HG03442 (cell line): Measurements from ENCODE around the gene ORM1.
"Not testable (repeated sequence)": the region's sequence is repeated elsewhere in the genome, so short reads cannot be mapped to it uniquely, and the experiment has no call there.

Experiments used
- ATAC-seq: cut with Tn5 transposase; IDR thresholded peaks from one replicate; pipeline ENCODE4 v1.9.1; 2021; ENCODE audit warnings: mild to moderate bottlenecking, moderate library complexity; ENCODE audit not compliant: unreplicated experiment

ORM1 gene

DNA sequence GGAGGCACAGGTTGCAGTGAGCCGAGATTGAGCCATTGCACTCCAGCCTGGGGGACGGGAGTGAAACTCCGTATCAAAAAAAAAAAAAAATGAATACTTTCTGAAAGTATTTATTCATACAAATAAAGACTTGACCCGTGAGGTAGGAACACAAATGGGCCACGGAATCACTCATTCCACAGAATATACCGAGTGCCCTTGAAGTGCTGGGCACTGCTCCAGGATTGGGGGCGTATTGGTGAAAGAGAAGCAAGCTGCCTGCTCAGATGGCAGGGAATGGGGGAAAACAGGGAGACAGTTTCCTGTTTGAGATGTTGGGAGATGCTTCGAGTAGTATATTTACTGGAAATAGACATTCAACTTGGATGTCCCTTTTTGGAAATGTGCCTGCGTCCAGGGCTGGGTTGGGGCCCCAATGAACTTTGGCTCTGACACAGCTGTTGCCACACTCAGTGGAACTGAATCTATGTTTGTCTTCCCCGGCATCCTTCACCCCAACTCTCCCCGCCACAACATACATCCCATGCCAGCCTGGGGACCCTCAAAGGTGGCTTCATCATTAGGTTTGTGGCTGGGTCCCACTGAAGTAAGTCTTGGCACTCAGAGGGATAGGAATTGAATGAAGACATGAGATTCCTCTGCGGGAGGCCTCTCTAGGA lies 609 bp upstream of the ORM1 start:
- ATAC-seq, result not testable (repeated sequence)

DNA sequence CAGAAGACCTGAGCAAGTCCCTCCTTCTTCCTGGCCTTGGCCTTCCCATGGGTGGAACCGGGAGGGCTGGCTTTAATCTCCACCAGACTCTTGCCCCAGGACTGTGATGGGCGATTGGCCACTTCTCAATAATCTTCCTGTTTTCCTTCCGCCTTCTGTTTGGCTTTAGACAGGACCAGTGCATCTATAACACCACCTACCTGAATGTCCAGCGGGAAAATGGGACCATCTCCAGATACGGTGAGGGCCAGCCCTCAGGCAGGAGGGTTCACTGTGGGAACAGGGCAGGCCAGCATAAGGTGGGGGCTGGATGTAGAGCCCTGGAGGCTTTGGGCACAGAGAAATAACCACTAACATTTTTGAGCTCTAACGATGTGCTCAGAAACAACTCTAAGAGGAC lies 951 bp downstream of the ORM1 start:
- ATAC-seq, result not testable (repeated sequence)

DNA sequence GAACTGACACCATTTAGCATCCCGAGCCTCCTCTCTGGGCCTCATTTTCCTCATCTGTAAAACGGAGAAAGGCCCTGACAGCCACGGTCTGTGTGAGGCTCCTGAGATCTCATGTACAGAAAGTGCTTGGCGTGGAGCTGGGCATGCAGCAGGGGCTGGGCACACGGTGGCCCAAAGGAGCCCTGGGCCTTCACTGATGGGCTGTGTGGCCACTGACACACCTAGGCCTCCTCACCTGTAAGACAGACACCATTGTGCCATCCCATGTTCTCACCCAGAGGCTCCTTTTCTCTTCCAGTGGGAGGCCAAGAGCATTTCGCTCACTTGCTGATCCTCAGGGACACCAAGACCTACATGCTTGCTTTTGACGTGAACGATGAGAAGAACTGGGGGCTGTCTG lies 1.6 kb downstream of the ORM1 start:
- no peak for ATAC-seq

DNA sequence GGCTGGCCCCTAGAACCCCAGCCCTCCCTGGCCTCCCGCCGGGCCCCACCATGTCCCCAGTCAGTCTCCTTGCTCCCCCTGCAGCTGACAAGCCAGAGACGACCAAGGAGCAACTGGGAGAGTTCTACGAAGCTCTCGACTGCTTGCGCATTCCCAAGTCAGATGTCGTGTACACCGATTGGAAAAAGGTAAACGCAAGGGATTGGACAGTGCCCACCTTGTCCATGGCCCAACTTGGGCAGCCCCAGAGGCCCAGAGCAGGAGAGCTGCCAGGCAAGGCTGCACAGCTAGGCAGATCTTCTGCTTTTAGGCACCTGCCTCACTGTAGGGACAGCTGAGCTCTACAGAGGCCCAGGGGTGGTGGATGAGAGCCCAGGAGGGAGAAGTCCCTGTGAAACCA lies 2.1 kb downstream of the ORM1 start:
- not testable (repeated sequence) for ATAC-seq

DNA sequence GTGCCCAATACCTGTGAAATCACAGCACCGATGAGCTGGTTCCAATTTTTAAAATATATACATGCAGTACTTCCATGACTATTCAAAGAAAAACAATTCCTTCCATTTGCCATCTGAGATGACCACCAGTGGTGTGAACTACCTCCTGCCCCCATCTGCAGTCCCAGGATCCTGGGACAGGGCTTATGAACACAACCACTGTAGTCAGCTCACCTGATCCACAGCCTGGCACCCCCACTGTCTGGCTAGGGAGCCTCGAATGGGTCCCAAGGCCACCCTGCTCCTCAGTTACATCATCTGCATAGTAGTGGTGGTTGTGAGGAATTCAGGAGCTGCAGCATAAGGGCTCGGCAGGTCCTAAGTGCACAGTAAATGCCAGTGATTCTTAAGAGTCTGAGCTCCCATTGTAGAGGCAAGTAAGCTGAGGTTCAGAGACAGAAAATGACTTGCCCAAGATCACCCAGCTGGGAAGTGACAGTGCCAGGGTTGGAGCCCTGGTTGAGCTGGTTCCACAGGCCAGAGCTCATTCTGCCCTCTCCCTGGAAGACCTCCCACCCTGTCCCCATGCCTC lies 2.9 kb downstream of the ORM1 start:
- not testable (repeated sequence) for ATAC-seq

DNA sequence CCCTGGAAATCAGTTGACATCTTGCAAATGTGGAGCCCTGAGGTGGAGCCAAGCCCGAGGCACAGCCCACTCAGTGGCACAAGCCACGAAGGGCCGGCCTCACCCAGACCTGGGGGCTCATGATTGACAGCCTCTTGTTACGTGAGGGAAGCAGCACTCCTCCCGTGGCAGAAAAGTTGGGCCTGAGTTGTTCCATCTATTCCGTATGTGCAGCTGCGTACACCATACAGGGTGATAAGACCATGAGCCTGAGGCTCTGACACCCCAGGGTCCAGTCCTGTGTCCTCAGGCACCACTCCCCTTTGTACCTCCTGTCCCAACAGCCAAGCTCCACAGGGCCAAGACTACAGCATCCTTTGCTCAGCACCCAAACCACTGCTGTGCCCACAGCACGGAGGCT lies 4.9 kb downstream of the ORM1 start:
- ATAC-seq, result no peak

DNA sequence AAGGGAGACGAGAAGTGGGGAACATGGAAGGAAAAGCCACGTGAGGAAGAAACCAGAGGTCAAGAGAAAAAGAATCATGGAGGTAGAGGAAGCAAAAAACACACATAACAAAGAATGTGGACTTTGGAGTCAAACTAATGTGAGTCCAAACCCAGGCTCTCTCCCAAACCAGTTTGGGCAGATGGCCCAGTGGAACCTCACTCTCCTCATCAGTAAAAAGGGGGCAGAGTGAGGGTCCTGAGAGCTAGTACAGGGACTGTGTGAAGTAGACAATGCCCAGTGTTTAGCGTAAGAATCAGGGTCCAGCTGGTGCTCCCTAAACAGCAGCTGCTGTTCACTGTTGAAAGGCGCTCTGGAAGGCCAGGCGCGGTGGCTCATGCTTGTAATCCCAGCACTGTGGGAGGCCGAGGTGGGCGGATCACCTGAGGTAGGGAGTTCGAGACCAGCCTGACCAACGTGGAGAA lies 5.5 kb downstream of the ORM1 start:
- ATAC-seq, result not testable (repeated sequence)

DNA sequence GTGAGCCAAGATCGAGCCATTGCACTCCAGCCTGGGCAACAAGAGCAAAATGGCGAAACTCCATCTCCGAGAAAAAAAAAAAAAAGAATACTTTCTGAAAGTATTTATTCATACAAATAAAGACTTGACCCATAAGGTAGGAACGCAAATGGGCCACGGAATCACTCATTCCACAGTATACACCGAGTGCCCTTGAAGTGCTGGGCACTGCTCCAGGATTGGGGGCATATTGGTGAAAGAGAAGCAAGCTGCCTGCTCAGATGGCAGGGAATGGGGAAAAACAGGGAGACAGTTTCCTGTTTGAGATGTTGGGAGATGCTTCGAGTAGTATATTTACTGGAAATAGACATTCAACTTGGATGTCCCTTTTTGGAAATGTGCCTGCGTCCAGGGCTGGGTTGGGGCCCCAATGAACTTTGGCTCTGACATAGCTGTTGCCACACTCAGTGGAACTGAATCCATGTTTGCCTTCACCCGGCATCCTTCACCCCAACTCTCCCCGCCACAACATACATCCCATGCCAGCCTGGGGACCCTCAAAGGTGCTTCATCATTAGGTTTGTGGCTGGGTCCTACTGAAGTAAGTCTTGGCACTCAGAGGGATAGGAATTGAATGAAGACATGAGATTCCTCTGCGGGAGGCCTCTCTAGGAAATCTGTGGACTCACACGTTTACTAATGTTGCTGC lies 6.2 kb downstream of the ORM1 start:
- not testable (repeated sequence) for ATAC-seq

DNA sequence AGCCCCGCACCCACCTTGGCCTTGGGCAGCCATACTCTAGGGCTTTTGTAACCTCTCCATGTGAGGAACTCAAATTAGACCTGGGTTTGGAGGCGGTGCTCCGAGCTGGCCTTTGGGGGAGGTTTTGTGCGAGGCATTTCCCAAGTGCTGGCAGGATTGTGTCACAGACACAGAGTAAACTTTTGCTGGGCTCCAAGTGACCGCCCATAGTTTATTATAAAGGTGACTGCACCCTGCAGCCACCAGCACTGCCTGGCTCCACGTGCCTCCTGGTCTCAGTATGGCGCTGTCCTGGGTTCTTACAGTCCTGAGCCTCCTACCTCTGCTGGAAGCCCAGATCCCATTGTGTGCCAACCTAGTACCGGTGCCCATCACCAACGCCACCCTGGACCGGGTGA lies 6.7 kb downstream of the ORM1 start, which contains the start of gene ORM2:
ORM2 (plus strand) TSS at position 245 of the 398 bp plus-strand sequence; CDS start at position 281, 36 bp downstream.
- not testable (repeated sequence) for ATAC-seq

DNA sequence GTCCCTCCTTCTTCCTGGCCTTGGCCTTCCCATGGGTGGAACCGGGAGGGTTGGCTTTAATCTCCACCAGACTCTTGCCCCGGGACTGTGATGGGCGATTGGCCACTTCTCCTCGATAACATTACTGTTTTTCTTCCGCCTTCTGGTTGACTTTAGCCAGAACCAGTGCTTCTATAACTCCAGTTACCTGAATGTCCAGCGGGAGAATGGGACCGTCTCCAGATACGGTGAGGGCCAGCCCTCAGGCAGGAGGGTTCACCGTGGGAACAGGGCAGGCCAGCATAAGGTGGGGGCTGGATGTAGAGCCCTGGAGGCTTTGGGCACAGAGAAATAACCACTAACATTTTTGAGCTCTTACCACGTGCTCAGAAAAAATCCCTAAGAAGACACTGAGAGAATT lies 7.7 kb downstream of the ORM1 start:
- no peak for ATAC-seq

DNA sequence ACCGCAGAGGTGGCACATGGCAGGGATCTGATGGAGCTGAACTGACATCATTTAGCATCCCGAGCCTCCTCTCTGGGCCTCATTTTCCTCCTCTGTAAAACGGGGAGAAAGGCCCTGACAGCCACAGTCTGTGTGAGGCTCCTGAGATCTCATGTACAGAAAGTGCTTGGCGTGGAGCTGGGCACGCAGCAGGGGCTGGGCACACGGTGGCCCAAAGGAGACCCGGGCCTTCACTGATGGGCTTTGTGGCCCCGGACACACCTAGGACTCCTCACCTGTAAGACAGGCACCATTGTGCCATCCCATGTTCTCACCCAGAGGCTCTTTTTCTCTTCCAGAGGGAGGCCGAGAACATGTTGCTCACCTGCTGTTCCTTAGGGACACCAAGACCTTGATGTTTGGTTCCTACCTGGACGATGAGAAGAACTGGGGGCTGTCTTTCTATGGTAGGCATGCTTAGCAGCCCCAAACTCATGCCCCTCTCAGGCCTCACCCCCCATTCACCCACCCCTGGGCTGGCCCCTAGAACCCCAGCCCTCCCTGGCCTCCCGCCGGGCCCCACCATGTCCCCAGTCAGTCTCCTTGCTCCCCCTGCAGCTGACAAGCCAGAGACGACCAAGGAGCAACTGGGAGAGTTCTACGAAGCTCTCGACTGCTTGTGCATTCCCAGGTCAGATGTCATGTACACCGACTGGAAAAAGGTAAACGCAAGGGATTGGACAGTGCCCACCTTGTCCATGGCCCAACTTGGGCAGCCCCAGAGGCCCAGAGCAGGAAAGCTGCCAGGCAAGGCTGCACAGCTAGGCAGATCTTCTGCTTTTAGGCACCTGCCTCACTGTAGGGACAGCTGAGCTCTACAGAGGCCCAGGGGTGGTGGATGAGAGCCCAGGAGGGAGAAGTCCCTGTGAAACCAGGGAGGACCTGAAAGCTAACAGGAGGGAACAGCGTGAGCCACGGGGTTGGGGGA lies 8.6 kb downstream of the ORM1 start:
- ATAC-seq, result not testable (repeated sequence)

DNA sequence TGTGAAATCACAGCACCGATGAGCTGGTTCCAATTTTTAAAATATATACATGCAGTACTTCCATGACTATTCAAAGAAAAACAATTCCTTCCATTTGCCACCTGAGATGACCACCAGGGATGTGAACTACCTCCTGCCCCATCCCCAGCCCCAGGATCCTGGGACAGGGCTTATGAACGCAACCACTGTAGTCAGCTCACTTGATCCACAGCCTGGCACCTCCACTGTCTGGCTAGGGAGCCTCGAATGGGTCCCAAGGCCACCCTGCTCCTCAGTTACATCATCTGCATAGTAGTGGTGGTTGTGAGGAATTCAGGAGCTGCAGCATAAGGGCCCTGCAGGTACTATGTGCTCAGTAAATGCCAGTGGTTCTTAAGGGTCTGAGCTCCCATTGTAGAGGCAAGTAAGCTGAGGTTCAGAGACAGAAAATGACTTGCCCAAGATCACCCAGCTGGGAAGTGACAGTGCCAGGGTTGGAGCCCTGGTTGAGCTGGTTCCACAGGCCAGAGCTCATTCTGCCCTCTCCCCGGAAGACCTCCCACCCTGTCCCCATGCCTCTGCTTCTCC lies 9.7 kb downstream of the ORM1 start:
- not testable (repeated sequence) for ATAC-seq

DNA sequence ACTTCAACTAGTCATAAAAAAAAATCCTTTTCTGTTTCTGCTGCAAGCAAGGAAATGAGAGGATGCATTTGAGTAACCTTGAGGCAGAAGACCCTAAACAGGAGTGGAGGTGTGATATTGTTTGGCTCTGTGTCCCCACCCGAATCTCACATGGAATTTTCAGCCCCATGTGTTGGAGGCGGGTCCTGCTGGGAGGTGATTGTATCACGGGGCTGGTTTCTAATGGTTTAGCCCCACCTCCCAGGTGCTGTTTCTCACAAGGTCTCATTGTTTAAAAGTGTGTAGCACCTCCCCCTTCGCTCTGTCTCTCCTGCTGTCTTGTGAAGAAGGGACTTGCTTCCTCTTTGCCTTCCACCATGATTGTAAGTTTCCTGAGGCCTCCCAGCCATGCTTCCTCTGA lies 10.8 kb downstream of the ORM1 start:
- ATAC-seq, result not testable (repeated sequence)

DNA sequence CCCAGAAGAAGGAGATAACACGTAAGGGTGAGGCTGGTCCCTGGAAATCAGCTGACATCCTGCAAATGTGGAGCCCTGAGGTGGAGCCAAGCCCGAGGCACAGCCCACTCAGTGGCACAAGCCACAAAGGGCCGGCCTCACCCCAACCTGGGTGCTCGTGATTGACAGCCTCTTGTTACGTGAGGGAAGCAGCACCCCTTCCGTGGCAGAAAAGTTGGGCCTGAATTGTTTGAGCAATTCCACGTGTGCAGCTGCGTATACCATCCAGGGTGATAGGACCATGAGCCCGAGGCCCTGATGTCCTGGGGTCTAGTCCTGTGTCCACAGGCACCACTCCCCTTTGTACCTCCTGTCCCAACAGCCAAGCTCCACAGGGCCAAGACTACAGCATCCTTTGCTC lies 11.6 kb downstream of the ORM1 start:
- ATAC-seq, result no peak

DNA sequence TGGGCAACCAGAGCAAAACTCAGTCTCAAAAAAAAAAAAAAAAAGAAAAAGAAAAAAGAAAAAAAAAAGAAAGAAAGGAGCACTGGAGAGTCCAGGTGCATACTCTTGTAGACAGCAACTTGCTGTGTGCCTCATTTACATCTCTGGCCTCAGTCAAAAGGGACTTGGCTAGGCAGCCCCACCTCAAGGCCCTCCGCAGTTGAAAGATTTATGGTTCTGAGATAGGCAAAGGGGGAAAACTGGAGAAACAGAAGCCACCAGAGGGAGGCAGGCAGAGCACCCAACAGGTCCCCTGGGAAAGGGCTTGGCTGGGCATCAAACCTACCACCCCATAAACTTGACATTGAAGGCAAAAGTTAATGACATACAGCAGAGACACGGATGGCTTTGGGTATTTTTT lies 12.8 kb downstream of the ORM1 start:
- no peak for ATAC-seq

DNA sequence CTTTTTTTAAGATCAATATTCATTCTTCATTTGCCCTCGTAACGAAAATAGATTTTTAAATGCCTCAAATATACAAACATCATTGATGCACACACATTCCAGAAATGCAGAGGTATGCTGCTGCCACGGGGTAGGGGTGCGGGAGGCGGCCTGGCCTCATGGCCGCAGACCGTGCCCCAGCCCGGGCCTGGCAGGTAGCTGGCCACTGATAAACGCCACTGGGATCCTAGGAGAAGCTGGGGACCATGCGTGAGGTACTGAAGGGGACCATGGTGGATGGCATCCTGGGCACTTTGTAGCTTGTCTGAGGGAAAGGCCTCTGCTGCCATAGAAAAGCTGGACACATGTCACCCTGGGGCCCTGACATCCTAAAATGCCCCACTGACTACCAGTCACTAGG lies 13.3 kb downstream of the ORM1 start:
- ATAC-seq, result no peak

DNA sequence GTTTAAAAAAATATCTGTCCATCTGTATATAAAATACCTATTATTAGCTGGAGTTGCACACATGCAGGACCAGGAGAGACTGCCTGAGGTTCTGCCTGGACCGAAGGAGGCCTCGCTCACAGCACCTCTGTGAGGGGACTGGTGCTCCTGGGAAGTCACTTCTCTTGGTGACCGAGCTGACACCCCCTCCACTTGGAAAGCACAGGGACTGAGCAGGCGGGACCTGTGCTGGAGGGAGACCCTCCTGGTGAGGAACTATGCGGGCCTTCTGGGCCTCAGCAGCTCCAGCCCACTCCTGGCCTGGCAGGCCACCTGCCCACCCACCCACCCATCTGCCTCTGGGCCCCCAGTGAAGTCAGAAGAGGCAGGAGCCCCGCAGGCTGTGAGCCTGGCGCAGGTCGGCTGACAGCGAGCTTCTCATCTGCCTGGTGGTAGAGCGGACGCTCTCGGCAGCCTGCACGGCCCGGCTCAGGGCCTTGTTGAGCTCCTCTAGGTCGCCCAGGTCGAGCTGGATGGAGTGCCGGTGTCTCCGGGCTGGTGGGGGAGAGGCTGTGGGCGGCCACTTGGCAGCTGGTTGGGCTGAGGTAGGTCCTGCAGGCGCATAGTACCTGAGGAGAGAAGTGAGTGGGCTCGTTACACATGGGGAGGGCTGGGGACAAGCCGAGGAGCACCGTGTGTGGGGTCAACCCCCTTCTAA lies 13.9 kb downstream of the ORM1 start:
- no peak for ATAC-seq

DNA sequence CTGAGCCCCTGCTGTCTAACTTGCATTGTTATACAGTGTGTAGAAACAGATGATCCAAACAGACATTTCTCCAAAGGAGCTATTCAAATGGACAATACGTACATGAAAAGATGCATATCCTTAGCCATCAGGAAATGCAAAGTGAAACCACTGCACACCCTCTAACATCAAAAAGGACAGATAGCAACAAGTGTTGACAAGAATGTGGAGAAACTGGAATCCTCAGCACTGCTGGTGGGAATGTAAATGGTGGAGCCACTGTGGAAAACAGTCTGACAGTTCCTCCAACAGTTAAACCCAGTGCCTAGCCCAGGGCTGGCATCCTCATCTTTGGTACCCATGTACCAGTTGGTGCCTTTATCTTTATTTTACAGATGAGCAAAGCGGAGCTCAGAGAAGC lies 15.3 kb downstream of the ORM1 start:
- no peak for ATAC-seq

DNA sequence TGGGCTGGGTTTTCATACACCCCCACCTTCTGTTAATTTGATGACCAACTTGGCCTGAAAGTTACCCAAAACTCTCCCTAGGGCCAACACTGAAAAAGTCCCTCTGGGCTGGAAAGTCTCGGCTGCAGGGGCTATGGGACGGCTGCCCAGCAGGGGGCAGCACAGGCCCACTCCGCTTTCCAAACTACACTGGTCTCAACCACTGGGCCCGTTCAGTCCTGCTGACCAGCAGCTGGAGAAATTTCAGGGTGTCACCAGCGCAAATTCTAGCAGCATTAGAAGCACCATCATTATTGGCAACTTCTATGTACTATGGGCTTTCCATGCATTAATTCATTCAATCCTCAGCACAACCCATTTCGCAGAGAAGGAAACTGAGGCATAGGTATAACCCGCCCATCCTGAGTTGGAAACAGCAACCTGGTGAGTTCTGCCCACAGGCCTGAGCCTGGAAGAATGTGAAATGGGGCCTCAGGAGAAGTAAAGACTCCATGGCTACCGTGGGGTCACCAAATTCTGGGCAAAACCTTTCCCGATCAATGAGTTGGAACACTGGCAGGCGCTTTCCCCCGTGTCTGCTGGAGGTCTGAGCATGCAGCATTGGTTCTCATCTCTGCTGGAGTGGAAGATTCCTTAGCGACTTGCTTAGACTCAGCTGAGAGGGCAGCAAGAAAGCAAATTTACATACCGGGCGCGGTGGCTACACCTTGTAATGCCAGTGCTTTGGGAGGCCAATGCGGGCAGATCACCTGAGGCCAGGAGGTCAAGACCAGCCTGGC lies 16.4 kb downstream of the ORM1 start:
- peak; percentile 65 for ATAC-seq
